Activated CD4-positive, CD25-positive, alpha-beta regulatory T cell (primary cell): ENCODE data around the gene SLC16A10.
A peak's percentile ranks its signal among the peaks of the same experiment; 100 is the strongest.
"Not testable (repeated sequence)": the region's sequence is repeated elsewhere in the genome, so short reads cannot be mapped to it uniquely, and the experiment has no call there.

Experiments
- DNase-seq, 4 experiments: peaks; one replicate each; lab custom pipeline; 2025; lab: John Stamatoyannopoulos, UW

Gene SLC16A10

DNA sequence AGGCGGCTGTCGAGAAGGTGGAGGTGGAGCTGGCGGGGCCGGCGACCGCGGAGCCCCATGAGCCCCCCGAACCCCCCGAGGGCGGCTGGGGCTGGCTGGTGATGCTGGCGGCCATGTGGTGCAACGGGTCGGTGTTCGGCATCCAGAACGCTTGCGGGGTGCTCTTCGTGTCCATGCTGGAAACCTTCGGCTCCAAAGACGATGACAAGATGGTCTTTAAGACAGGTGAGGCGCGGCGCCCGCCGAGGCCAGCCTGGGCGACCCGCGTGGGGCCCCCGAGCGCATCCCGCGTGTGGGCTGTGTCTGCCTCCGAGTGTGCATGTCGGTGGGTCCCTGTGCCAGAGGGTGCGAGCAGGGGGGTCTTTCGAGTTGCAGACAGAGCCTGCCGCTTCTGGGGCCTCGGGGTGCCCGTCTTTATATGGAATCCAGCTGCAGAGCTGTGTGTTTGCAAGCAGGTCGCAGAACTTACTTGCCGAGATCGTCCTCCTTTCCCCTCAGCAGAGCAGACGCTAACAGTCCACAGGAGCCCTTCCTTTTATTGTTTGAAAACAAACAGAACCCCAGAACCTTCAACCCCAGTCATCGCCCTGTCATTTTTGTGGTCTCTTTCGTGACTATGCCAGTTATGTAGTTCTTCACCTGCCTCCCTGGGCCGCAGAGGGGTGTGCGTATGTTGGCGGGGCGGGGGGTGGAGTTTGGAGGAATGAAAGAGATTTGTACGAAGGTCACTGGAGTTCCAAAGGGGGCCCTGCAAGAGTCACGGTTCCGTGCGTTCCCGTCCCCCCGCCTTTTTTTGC lies 766 bp downstream of the SLC16A10 start:
- DNase-seq, result peak; percentile 24 to 53 (median 34)

DNA sequence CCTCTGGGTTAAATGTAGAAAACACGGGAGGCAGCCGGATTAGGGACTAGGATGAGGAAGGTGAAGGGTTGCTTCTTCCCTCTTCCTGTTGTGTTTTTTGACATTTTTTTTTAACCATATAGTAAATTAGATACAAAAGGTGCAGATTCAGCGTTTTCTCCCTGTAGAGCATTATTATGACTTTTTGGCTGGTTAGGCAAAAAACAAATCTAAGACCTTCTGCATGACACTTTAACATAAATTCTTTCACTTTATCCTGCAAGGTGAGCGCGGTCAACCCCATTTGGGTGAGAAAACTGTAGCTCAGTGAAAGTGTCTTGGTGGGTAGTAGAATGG lies 1.3 kb downstream of the SLC16A10 start:
- no peak for DNase-seq

- DNase-seq, result no peak
These were observed 3.5 kb downstream of the SLC16A10 start for GRCh38 chr6:111090766-111091165.

DNA sequence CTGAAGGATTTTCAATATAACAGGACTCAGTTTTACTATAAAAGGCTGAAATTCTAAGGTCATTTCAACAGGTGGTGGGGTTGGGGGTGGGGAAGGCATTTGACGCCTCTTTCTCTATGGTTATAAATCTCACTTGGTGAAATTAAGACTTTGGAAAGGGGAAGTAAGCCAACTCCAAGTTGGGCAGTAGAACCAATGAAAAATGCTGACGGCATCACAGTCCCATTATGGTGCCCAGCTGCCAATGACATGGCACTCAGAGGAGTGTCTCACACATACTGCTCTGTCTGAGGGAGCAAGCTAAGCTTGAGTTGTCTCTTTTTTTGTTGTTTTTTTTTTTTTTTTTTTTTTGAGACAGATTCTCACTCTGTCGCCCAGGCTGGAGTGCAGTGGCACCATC lies 4.7 kb downstream of the SLC16A10 start:
- no peak for DNase-seq

DNA sequence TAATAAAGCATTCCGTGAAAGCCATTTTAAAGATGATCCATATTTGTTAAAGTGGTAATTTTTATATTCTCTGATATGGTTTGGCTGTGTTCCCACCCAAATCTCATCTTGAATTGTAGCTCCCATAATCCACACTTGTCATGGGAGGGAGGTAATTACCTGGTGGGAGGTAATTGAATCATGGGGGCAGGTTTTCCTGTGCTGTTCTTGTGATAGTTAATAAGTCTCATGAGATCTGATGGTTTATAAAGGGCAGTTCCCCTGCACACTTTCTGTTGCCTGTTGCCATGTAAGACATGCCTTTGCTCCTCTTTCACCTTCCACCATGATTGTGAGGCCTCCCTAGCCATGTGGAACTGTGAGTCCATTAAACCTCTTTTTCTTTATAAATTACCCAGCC lies 8.2 kb downstream of the SLC16A10 start:
- not testable (repeated sequence) for DNase-seq

GRCh38 chr6:111096246-111096645 lies 8.9 kb downstream of the SLC16A10 start:
- peak; percentile 1 to 37 (median 13) for DNase-seq

- no peak for DNase-seq
These were observed 11.3 kb downstream of the SLC16A10 start for GRCh38 chr6:111098597-111098996.

DNA sequence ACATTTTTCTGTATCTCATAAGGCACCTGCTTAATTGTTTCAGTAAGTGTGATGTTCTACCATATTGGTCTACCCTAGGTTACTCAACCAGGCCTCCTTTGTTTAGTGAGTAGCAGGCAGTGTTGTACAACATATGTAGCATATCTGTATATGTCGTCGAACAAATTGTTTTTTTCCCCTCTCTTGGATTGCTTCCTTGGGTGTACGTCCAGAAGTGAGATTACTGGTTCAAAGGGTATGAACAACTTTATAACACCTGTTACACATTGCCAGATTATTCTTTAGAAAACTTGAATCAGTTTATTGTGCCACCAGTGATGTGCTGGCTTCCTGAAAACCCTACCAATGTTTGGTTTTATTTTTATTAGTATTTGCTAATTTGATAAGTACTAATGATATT lies 14.7 kb downstream of the SLC16A10 start:
- no peak for DNase-seq

DNA sequence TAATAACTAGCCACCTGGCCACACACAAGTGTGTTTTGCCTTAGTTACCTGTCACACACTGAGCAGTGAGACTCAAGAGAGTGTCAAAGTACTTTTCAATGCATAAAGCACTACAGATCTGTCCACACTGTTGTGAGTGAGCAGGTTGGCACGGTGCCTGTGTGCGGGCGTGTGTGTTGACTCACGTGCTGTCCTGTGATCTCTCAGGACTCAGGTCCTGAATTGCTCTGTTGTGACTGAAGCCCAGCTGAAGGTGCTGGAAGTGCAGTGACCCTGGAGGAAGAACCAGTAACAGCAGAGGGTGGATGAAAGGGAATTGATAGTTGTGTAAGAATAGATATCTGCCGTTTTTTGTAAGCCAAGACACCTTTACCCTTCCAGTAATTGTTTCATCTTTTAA lies 18.3 kb downstream of the SLC16A10 start:
- DNase-seq, result peak in 1 of 4 experiments; percentile 15

GRCh38 chr6:111107589-111107988 lies 20.3 kb downstream of the SLC16A10 start:
- no peak for DNase-seq

GRCh38 chr6:111110036-111110435 lies 22.7 kb downstream of the SLC16A10 start:
- no peak for DNase-seq

DNA sequence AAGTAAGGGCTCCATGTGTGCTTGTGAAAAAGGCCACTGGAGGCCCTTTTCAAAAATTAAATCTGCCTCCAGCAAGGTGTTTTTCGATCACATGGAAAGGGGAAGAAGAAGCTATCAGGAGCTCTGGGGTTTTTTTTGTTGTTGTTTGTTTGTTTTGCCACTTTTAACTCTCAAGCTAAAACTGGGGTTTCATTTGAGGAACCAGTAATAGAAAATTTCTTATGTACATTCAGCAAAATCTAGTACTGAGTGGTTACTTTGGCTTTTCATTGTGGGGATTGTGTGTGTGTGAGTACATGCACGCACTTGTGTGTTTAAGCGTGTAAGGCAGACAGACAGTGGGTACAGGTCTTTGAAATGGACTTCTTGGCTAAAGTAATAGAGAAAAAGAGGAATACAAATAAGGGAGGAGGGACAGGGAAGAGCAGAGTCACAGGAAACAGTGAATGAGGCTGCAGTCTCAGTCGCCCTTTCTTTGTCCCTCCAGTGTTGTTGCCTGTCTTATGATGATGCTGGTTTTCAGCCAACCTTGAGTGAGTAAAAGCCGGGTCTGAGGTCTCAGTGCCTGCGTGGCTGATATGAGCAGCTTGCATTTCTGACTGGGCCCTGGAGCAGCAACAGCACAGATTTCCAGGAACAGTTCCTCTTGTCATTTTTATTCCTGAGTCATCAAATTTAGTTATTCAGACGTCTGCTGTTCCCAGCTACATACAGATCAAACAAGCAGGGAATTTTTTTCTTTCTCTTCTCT lies 26.2 kb downstream of the SLC16A10 start:
- peak in 2 of 4 experiments; percentile 3 to 14 for DNase-seq

DNA sequence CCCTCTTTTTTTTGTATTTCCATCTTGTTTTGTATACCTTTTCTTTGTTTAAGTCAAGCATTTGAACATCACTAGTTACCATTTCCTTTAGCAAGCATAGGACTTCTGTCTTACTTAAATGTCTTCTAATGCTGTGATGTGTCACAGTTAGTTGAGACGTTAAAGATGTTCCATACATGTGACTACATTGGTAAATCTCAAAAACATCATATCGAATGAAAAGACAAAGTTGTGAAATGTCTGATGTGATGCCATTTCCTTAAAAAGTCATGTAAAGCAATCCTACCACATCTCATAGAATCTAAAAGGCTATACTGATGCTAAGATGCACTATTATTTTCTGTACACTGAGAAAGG lies 26.8 kb downstream of the SLC16A10 start:
- no peak for DNase-seq

GRCh38 chr6:111114482-111114881 lies 27.2 kb downstream of the SLC16A10 start:
- no peak for DNase-seq

DNA sequence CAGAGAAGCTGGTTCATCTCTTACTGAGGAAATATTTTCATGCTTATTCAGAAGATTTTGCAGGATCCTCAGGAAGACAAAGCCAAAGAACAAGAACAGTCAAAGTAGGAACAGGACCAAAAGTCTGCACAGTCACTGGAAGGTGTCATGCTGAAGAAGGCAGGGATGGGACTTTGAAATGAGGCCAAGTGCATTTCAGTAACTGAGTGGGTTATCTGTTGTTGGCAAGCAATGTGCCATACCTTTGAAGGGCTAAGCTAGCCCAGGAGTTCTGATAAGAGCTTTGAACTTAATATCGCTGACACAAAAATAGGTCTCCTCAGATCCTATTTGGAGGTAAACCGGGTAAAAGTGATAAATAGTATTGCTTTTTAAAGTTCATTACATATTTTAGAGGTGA lies 31.5 kb downstream of the SLC16A10 start:
- no peak for DNase-seq

DNA sequence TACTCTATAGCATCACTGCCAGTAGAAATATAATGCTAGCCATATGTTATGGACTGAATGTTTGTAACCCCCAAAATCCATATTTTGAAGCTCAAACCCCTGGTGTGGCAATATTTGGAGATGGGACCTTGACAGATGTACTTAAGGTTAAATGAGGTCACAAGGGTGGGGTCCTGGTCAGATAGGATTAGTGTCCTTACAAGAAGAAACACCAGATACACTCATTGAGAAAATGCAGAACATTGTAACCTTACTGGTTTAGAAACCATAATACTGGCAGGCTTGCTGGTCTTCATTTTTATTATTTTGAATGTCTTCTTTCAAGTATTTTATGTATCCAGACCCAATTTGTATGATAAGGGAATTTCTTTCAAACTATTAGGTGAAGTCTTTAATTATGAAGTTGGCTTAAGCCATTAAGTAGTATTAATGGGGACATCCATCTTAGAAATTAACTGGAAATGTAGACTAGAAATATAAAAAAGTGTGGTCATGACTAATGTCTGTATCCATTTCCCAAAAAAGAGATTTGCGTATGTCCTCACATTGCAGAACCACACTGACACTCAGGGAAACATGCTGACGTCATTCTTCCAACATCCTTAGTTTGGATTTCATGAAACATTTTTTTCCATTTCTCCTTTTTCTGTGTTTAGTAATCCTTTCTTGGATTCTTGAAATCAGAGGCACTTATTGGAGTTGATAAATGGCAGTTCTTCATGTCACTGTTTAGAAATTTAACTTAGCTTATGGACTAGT lies 32.4 kb downstream of the SLC16A10 start:
- no peak for DNase-seq

DNA sequence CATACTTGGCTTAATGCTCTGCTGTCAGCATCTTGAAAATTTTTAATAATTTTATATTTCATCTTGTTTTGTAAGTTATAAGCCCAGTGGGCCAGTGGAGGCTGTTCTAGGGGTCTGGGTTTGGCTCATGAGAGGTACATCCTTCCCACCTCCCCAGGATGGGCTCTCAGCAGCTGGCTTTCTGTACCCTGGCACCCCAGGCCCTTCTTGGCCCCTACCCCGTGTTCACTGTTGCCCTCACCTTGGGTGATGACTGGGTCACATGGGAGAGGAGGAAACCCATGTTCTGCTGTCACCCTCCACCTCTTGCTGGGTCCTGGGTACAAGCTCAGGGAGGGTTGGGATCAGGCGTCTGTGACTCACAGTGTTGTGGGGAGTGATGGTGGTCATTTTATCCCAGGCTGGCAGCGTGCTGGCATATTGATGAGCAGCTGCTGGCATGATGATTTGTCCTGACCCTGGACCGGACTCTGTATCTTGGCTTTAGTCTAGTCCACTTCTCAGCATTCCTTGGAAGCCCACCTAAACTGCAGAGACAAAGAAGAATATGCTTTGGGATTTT lies 34.6 kb downstream of the SLC16A10 start:
- DNase-seq, result no peak

- no peak for DNase-seq
These were observed 35.4 kb downstream of the SLC16A10 start for GRCh38 chr6:111122458-111123286.

DNA sequence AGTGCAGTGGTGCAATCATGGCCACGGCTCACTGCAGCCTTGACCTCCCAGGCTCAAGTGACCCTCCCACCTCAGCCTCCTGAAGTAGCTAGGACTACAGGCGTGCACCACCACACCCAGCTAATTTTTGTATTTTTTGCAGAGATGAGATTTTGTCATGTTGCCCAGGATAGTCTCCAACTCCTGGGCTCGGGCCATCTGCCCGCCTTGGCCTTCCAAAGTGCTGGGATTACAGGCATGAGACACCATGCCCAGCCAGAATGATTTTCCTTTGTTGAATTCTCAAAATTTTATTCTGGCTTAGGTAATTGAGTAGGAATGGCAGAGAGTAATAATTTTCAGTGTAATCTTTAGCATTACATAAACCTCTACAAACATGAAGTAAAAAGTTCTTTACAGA lies 37.1 kb downstream of the SLC16A10 start:
- DNase-seq, result no peak

GRCh38 chr6:111129013-111129412 lies 41.7 kb downstream of the SLC16A10 start:
- DNase-seq, result no peak

- DNase-seq, result not testable (repeated sequence)
These were observed 43.7 kb downstream of the SLC16A10 start for GRCh38 chr6:111131018-111131417.

GRCh38 chr6:111132669-111133068 lies 45.4 kb downstream of the SLC16A10 start:
- DNase-seq, result not testable (repeated sequence)
